ENCODE data around the gene G6PC1.

G6PC1 gene

GRCh38 chr17:42886283-42887176 is 14.1 kb upstream of the G6PC1 start:
- Histone ChIP-seq H3K79me2 (ENCODE audit: low read length) (no peaks in the 10 kb centered on the region), H3K9me3 (ENCODE audit: insufficient read depth, low read length) (no peaks in the 10 kb centered on the region), H2AFZ (ENCODE audit: low read depth, low read length) (no peak overlapping the region), H3K9ac (ENCODE audit: low read length) (no peak overlapping the region), H4K20me1 (ENCODE audit: insufficient read depth, low read length) (no peaks in the 10 kb centered on the region), H3K27me3 (ENCODE audit: low read depth, low read length) (no peaks in the 10 kb centered on the region), H3K4me1 (ENCODE audit: low read length) (no peaks in the 10 kb centered on the region), H3K4me2 (ENCODE audit: low read length) (no peak overlapping the region), H3K4me3 (ENCODE audit: low read length) (no peak overlapping the region), H3K36me3 (replicated peaks; ENCODE audit: low read depth, low read length) (no peaks in the 10 kb centered on the region), H3K27ac (ENCODE audit: low read length) (no peak overlapping the region)
- TF ChIP-seq EZH2phosphoT487 (IDR thresholded peaks at IDR 0.05; ENCODE audit: low read depth) = no peak
- TF ChIP-seq, protein P1, sequence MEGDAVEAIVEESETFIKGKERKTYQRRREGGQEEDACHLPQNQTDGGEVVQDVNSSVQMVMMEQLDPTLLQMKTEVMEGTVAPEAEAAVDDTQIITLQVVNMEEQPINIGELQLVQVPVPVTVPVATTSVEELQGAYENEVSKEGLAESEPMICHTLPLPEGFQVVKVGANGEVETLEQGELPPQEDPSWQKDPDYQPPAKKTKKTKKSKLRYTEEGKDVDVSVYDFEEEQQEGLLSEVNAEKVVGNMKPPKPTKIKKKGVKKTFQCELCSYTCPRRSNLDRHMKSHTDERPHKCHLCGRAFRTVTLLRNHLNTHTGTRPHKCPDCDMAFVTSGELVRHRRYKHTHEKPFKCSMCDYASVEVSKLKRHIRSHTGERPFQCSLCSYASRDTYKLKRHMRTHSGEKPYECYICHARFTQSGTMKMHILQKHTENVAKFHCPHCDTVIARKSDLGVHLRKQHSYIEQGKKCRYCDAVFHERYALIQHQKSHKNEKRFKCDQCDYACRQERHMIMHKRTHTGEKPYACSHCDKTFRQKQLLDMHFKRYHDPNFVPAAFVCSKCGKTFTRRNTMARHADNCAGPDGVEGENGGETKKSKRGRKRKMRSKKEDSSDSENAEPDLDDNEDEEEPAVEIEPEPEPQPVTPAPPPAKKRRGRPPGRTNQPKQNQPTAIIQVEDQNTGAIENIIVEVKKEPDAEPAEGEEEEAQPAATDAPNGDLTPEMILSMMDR (IDR thresholded peaks at IDR 0.05; ENCODE audit: low read depth, low read length) = no peak

DNA sequence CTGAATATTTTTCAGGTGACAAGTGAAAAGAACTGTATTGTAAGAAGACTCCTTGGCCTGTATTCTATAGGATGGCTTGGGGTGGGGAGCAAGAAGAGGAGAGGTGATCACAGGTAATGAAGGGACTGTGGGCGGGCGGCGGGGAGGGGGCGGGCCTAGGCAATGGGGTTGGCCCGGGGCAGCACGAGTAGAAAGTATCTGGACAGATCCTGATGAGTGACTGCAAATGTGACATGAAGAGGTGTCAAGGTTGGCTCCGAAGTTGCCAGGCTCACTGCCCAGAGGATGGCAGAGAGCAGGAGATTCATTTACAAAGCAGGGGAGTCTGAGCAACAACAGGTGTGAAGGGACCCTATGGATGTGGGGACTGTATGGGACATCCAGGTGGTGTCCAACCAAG is 10.8 kb upstream of the G6PC1 start:
- no peaks in the 10 kb centered on the region for H3K4me1 ChIP-seq (ENCODE audit: low read length)
- H3K27ac ChIP-seq (ENCODE audit: low read length) = no peak overlapping the region
- peaks cover 8% of the 10 kb centered on the region; the same call in 1 of the 2 replicates for H3K27me3 ChIP-seq (ENCODE audit: low read depth, low read length)
- H3K9me3 ChIP-seq (ENCODE audit: insufficient read depth, low read length) = no peaks in the 10 kb centered on the region
- H3K79me2 ChIP-seq (ENCODE audit: low read length) = no peaks in the 10 kb centered on the region
- no peaks in the 10 kb centered on the region for H3K36me3 ChIP-seq (replicated peaks; ENCODE audit: low read depth, low read length)
- no peaks in the 10 kb centered on the region for H4K20me1 ChIP-seq (ENCODE audit: insufficient read depth, low read length)
- H3K9ac ChIP-seq (ENCODE audit: low read length) = no peak overlapping the region
- H3K4me2 ChIP-seq (ENCODE audit: low read length) = no peak overlapping the region
- TF ChIP-seq, protein P1 (IDR thresholded peaks at IDR 0.05; ENCODE audit: low read depth, low read length) = no peak
- TF ChIP-seq EZH2phosphoT487 (IDR thresholded peaks at IDR 0.05; ENCODE audit: low read depth) = no peak
- no peak overlapping the region for H2AFZ ChIP-seq (ENCODE audit: low read depth, low read length)
- no peak overlapping the region for H3K4me3 ChIP-seq (ENCODE audit: low read length)

GRCh38 chr17:42891539-42892152 is 9.0 kb upstream of the G6PC1 start:
- H3K4me3 ChIP-seq (ENCODE audit: low read length) = no peak overlapping the region
- no peak overlapping the region; the same call in 1 of the 2 replicates for H2AFZ ChIP-seq (ENCODE audit: low read depth, low read length)
- no peaks in the 10 kb centered on the region for H4K20me1 ChIP-seq (ENCODE audit: insufficient read depth, low read length)
- H3K9me3 ChIP-seq (ENCODE audit: insufficient read depth, low read length) = no peaks in the 10 kb centered on the region
- no peak overlapping the region for H3K27ac ChIP-seq (ENCODE audit: low read length)
- no peaks in the 10 kb centered on the region for H3K4me1 ChIP-seq (ENCODE audit: low read length)
- H3K27me3 ChIP-seq (ENCODE audit: low read depth, low read length) = peaks cover 8% of the 10 kb centered on the region; the same call in 1 of the 2 replicates
- H3K4me2 ChIP-seq (ENCODE audit: low read length) = no peak overlapping the region
- no peaks in the 10 kb centered on the region for H3K36me3 ChIP-seq (replicated peaks; ENCODE audit: low read depth, low read length)
- TF ChIP-seq, protein P1 (IDR thresholded peaks at IDR 0.05; ENCODE audit: low read depth, low read length) = no peak
- TF ChIP-seq EZH2phosphoT487 (IDR thresholded peaks at IDR 0.05; ENCODE audit: low read depth) = no peak
- no peaks in the 10 kb centered on the region for H3K79me2 ChIP-seq (ENCODE audit: low read length)
- no peak overlapping the region for H3K9ac ChIP-seq (ENCODE audit: low read length)

- Histone ChIP-seq H3K27ac (ENCODE audit: low read length) (no peak overlapping the region), H4K20me1 (ENCODE audit: insufficient read depth, low read length) (no peaks in the 10 kb centered on the region), H3K4me2 (ENCODE audit: low read length) (no peak overlapping the region), H3K36me3 (replicated peaks; ENCODE audit: low read depth, low read length) (no peaks in the 10 kb centered on the region), H3K9me3 (ENCODE audit: insufficient read depth, low read length) (no peaks in the 10 kb centered on the region), H3K4me1 (ENCODE audit: low read length) (no peaks in the 10 kb centered on the region), H3K79me2 (ENCODE audit: low read length) (no peaks in the 10 kb centered on the region), H3K9ac (ENCODE audit: low read length) (no peak overlapping the region), H3K4me3 (ENCODE audit: low read length) (no peak overlapping the region), H2AFZ (ENCODE audit: low read depth, low read length) (no peak overlapping the region), H3K27me3 (ENCODE audit: low read depth, low read length) (peaks cover 8% of the 10 kb centered on the region; the same call in 1 of the 2 replicates)
- TF ChIP-seq, protein P1 (IDR thresholded peaks at IDR 0.05; ENCODE audit: low read depth, low read length) = no peak
- TF ChIP-seq EZH2phosphoT487 (IDR thresholded peaks at IDR 0.05; ENCODE audit: low read depth) = no peak
Observed at GRCh38 chr17:42893359-42893758, 7.2 kb upstream of the G6PC1 start.

All from OCI-LY3 (cell line).